ENCODE results near the gene CDYL. TPM values are rescaled to one million over a fixed set of nuclear protein-coding genes. Genes with fewer than 3 reads are reported as not detected.

Gene CDYL
- total and polyA plus RNA-seq, 9 donors, result 9.9 to 71.3 (median 45.1) TPM

DNA sequence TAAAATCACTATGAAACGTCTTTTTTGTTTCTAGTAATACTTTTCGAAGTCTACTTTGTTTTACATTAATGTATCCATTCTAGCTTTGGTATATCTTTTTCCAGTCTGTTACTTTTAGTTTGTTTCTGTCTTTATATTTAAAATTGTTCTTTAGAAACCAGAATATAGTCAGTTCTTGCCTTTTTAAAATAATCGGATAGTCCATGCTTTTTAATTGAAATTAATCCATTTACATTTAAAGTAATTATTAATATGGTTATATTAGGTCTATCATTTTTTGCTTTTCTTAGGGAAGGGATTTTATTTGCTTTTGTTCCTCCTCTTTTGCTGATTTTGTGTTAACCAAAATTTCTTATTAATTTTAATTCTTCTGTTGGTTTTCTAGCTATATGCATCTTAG is 23.7 kb downstream of the CDYL start:
- no peak for DNase-seq
- Histone ChIP-seq H3K27ac (no peak overlapping the region), H3K27me3 (no peaks in the 10 kb centered on the region), H3K9me3 (peaks cover 0 to 3% of the 10 kb centered on the region in 2 donors), H3K4me3 (no peak overlapping the region), H3K4me1 (ENCODE audit: insufficient read depth) (peaks cover 2% of the 10 kb centered on the region), H3K36me3 (no peaks in the 10 kb centered on the region)
- intact Hi-C loops (cut with DNase I), result no loop called here
- 97 to 98% (median 98%) methylated on average over 3 of the region's 3 CpGs for WGBS, 3 donors
- TF ChIP-seq EP300 (IDR thresholded peaks at IDR 0.05), result no peak
- TF ChIP-seq, protein P1, sequence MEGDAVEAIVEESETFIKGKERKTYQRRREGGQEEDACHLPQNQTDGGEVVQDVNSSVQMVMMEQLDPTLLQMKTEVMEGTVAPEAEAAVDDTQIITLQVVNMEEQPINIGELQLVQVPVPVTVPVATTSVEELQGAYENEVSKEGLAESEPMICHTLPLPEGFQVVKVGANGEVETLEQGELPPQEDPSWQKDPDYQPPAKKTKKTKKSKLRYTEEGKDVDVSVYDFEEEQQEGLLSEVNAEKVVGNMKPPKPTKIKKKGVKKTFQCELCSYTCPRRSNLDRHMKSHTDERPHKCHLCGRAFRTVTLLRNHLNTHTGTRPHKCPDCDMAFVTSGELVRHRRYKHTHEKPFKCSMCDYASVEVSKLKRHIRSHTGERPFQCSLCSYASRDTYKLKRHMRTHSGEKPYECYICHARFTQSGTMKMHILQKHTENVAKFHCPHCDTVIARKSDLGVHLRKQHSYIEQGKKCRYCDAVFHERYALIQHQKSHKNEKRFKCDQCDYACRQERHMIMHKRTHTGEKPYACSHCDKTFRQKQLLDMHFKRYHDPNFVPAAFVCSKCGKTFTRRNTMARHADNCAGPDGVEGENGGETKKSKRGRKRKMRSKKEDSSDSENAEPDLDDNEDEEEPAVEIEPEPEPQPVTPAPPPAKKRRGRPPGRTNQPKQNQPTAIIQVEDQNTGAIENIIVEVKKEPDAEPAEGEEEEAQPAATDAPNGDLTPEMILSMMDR (IDR thresholded peaks at IDR 0.05), result no peak
- TF ChIP-seq POLR2A (IDR thresholded peaks at IDR 0.05), result no peak

DNA sequence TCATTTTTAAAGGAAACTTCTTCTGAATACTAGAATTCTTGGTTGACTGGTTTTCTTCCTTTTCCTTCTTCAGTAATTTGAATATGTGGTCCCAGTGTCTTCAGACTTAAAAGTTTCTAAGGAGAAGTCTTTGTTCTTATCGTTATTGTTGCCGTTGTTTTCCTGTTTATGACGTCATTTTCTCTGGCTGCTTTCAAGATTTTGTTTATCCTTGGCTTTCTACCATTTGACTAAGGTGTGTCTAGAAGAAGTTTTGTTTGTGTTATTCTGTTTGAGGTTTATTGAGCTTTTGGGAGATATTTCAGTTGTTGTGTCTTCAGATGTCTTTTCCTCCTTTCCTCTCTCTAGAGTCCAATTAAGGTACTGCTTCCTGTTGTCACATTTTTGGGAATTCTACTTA is 24.5 kb downstream of the CDYL start:
- no peak for DNase-seq
- WGBS, 3 donors, result 72 to 78% (median 74%) methylated on average over 3 of the region's 3 CpGs

DNA sequence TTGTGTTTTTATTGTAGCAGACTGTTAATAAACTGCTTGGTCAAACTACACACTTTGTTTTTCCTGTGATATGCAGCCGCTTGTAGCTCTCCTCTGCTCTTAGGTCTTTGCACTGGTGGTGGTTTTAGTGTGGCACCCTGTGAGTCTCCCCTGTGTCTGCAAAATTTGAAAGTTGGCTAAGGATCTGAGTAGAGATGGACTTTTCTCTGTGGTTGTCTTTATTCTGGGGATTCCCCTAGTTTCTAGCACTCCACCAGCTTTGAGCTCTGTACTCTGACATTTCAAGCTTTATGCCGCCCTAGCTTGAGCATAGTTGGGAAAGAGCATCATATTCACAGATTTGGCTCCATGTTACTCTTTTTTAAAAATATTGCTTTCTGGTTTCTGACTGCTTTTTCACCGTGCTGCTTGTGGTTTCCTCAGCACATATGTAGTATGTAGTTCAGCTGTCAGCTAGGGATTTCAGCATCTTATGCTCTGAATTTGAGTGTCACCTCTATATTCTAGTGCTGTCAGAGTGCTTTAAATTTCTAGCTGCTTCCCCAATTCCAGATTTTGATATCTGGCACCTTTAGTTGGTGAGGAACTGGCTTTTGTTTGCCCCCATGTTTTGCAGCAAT is 25.4 kb downstream of the CDYL start:
- 58 to 74% (median 66%) methylated on average over 3 of the region's 3 CpGs for WGBS, 3 donors
- H3K4me3 ChIP-seq, result no peak overlapping the region
- H3K27me3 ChIP-seq, result no peaks in the 10 kb centered on the region
- H3K4me1 ChIP-seq (ENCODE audit: insufficient read depth), result peaks cover 7% of the 10 kb centered on the region
- intact Hi-C loops (cut with DNase I), result no loop called here
- TF ChIP-seq POLR2A (IDR thresholded peaks at IDR 0.05) (no peak), EP300 (IDR thresholded peaks at IDR 0.05) (no peak)
- TF ChIP-seq, protein P1 (IDR thresholded peaks at IDR 0.05), result no peak
- H3K9me3 ChIP-seq, result peaks cover 0 to 3% of the 10 kb centered on the region in 2 donors
- no peak for DNase-seq
- no peak overlapping the region for H3K27ac ChIP-seq
- no peaks in the 10 kb centered on the region for H3K36me3 ChIP-seq

More for the DNA sequence above, 24.5 kb downstream of the CDYL start:
- H3K27me3 ChIP-seq, result no peaks in the 10 kb centered on the region
- intact Hi-C loops (cut with DNase I), result no loop called here
- TF ChIP-seq, protein P1 (IDR thresholded peaks at IDR 0.05), result no peak
- no peak for TF ChIP-seq POLR2A (IDR thresholded peaks at IDR 0.05)
- no peak for TF ChIP-seq EP300 (IDR thresholded peaks at IDR 0.05)
- no peak overlapping the region for H3K27ac ChIP-seq
- H3K36me3 ChIP-seq, result no peaks in the 10 kb centered on the region
- H3K4me1 ChIP-seq (ENCODE audit: insufficient read depth), result peaks cover 2% of the 10 kb centered on the region
- peaks cover 0 to 3% of the 10 kb centered on the region in 2 donors for H3K9me3 ChIP-seq
- no peak overlapping the region for H3K4me3 ChIP-seq

DNA sequence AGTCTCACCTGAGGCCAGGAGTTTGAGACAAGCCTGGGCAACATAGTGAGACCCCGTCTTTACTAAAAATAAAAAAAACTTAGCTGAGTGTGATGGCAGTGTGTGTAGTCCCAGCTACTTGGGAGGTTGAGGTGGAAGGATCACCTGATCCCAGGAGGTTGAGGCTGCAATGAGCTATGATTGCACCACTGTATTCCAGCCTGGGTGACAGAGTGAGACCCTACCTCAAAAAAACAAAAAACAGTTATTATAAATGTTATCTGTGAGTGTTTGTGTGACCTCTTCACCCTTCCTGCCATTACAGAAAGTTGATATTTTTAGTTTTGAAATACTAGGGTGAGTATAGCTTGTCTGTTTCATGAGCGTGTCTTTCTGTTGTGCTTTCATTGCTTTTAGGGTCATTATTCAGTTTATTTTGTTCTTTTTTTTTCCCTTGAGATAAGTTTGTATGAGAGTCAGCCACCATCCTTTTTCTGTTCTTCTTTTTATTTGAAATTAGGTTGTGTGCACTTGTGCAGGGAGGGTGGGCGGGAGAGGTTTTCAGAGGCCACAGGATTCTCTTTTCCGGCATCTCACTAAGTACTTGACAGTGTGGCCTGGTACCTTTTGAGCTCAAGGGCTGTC is 26.2 kb downstream of the CDYL start:
- Histone ChIP-seq H3K27me3 (no peaks in the 10 kb centered on the region), H3K36me3 (no peaks in the 10 kb centered on the region), H3K9me3 (peaks cover 0 to 3% of the 10 kb centered on the region in 2 donors), H3K27ac (no peak overlapping the region), H3K4me3 (no peak overlapping the region), H3K4me1 (ENCODE audit: insufficient read depth) (peaks cover 13% of the 10 kb centered on the region)
- no peak for DNase-seq
- intact Hi-C loops (cut with DNase I), result no loop called here
- no peak for TF ChIP-seq POLR2A (IDR thresholded peaks at IDR 0.05)
- no peak for TF ChIP-seq EP300 (IDR thresholded peaks at IDR 0.05)
- TF ChIP-seq, protein P1 (IDR thresholded peaks at IDR 0.05), result no peak
- WGBS, 3 donors, result 81 to 91% (median 88%) methylated on average over 4 of the region's 4 CpGs

Measured in ovary (tissue), 9 donors.